ENCODE data around the gene ERG. TPM values are rescaled to one million over a fixed set of nuclear protein-coding genes. Genes with fewer than 3 reads are reported as not detected.

ERG gene
- total RNA-seq, 3 donors from 2014 or later, result 4.0 to 8.4 (median 4.3) TPM

GRCh38 chr21:38413958-38414548 is 84.2 kb downstream of the ERG start:
- Histone ChIP-seq H3K4me3 (no peak overlapping the region), H3K4me1 (ENCODE audit: low read depth) (no peaks in the 10 kb centered on the region), H3K9me3 (no peaks in the 10 kb centered on the region), H3K36me3 (ENCODE audit: low read depth) (no peaks in the 10 kb centered on the region)
- no peak for TF ChIP-seq CTCF (IDR thresholded peaks at IDR 0.05)
- ATAC-seq (no peak), DNase-seq (no peak)
- intact Hi-C loops (cut with DNase I, micrococcal nuclease), result no loop called here

GRCh38 chr21:38410466-38410865 is 87.8 kb downstream of the ERG start:
- Histone ChIP-seq H3K36me3 (ENCODE audit: low read depth) (no peaks in the 10 kb centered on the region), H3K9me3 (no peaks in the 10 kb centered on the region), H3K4me3 (no peak overlapping the region), H3K4me1 (ENCODE audit: low read depth) (no peaks in the 10 kb centered on the region)
- ATAC-seq, result no peak
- DNase-seq, result no peak
- intact Hi-C loops (cut with DNase I, micrococcal nuclease), result no loop called here
- TF ChIP-seq CTCF (IDR thresholded peaks at IDR 0.05), result no peak

GRCh38 chr21:38409907-38410306 is 88.4 kb downstream of the ERG start:
- intact Hi-C loops (cut with DNase I, micrococcal nuclease), result no loop called here
- DNase-seq, result no peak

GRCh38 chr21:38404177-38404576 is 94.1 kb downstream of the ERG start:
- Histone ChIP-seq H3K36me3 (ENCODE audit: low read depth) (no peaks in the 10 kb centered on the region), H3K4me3 (no peak overlapping the region), H3K9me3 (no peaks in the 10 kb centered on the region), H3K4me1 (ENCODE audit: low read depth) (no peaks in the 10 kb centered on the region)
- intact Hi-C loops (cut with DNase I, micrococcal nuclease), result no loop called here
- ATAC-seq (no peak), DNase-seq (no peak)
- TF ChIP-seq CTCF (IDR thresholded peaks at IDR 0.05), result no peak

More at GRCh38 chr21:38409907-38410306, 88.4 kb downstream of the ERG start:
- no peak for ATAC-seq
- H3K9me3 ChIP-seq, result no peaks in the 10 kb centered on the region
- H3K4me3 ChIP-seq, result no peak overlapping the region
- no peak for TF ChIP-seq CTCF (IDR thresholded peaks at IDR 0.05)
- H3K36me3 ChIP-seq (ENCODE audit: low read depth), result no peaks in the 10 kb centered on the region
- no peaks in the 10 kb centered on the region for H3K4me1 ChIP-seq (ENCODE audit: low read depth)

- no peak for TF ChIP-seq CTCF (IDR thresholded peaks at IDR 0.05)
- no peak for ATAC-seq
- intact Hi-C loops (cut with DNase I, micrococcal nuclease), result no loop called here
Measured at GRCh38 chr21:38402795-38403194, 95.5 kb downstream of the ERG start.

GRCh38 chr21:38402291-38402690 is 96.0 kb downstream of the ERG start:
- no peak for ATAC-seq
- no peaks in the 10 kb centered on the region for H3K4me1 ChIP-seq (ENCODE audit: low read depth)
- TF ChIP-seq CTCF (IDR thresholded peaks at IDR 0.05), result no peak
- DNase-seq, result no peak
- H3K9me3 ChIP-seq, result no peaks in the 10 kb centered on the region
- H3K36me3 ChIP-seq (ENCODE audit: low read depth), result no peaks in the 10 kb centered on the region
- H3K4me3 ChIP-seq, result no peak overlapping the region
- intact Hi-C loops (cut with DNase I, micrococcal nuclease), result no loop called here

More at GRCh38 chr21:38402795-38403194, 95.5 kb downstream of the ERG start:
- DNase-seq, result no peak
- Histone ChIP-seq H3K36me3 (ENCODE audit: low read depth) (no peaks in the 10 kb centered on the region), H3K9me3 (no peaks in the 10 kb centered on the region), H3K4me3 (no peak overlapping the region), H3K4me1 (ENCODE audit: low read depth) (no peaks in the 10 kb centered on the region)

All from mucosa of descending colon (tissue), 3 donors.